ENCODE measurements around the gene APLNR. TPM values are rescaled to one million over a fixed set of nuclear protein-coding genes. Genes with fewer than 3 reads are reported as not detected.

Gene APLNR
- total and polyA plus RNA-seq, 2 donors (not counting 1 experiment from before 2014, with no cell fraction given), result not detected

DNA sequence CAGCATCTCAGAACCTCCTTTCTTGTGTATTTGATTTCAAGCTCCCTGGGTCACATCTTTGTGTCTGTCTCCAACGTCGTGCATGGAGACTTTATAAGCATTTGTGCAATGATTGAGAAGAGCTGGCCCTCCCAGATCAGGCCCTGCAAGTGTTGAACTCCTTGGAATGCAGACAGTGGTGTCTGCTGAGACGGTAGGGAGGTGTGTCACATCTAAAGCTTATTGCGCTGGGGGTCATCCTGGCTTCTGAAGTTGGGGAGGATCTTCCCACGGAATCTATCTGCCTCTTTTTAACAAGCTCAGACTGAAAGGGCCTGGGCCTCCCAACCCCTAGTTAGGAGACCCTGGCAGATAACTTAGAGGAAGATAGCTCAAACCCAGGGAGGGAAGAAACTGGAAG is 6.7 kb downstream of the APLNR start:
- Mint-ChIP-seq H3K4me3 (no peak overlapping the region), H3K9me3 (ENCODE audit: insufficient read depth) (no peaks in the 10 kb centered on the region), H3K27me3 (peaks cover 53% of the 10 kb centered on the region), H3K27ac (no peak overlapping the region), H3K4me1 (no peaks in the 10 kb centered on the region)
- intact Hi-C loops (cut with micrococcal nuclease), result no loop called here
- WGBS (ENCODE audit: insufficient coverage), result 37% methylated on average over 4 of the region's 5 CpGs
- no peak for ATAC-seq (ENCODE audit: low read depth)
- no peak for TF ChIP-seq EZH2 (IDR thresholded peaks at IDR 0.05; ENCODE audit: borderline replicate concordance, insufficient read depth, low read depth, low read length, poor library complexity, severe bottlenecking)
- TF ChIP-seq, protein P1, sequence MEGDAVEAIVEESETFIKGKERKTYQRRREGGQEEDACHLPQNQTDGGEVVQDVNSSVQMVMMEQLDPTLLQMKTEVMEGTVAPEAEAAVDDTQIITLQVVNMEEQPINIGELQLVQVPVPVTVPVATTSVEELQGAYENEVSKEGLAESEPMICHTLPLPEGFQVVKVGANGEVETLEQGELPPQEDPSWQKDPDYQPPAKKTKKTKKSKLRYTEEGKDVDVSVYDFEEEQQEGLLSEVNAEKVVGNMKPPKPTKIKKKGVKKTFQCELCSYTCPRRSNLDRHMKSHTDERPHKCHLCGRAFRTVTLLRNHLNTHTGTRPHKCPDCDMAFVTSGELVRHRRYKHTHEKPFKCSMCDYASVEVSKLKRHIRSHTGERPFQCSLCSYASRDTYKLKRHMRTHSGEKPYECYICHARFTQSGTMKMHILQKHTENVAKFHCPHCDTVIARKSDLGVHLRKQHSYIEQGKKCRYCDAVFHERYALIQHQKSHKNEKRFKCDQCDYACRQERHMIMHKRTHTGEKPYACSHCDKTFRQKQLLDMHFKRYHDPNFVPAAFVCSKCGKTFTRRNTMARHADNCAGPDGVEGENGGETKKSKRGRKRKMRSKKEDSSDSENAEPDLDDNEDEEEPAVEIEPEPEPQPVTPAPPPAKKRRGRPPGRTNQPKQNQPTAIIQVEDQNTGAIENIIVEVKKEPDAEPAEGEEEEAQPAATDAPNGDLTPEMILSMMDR (IDR thresholded peaks at IDR 0.05), result no peak
- Histone ChIP-seq H3K9me3 (ENCODE audit: control extremely low read depth in 1 of 3, control insufficient read depth in 2 of 3, insufficient read depth in 1 of 3, low read length in 2 of 3) (no peaks in the 10 kb centered on the region), H3K4me2 (replicated peaks; ENCODE audit: low read depth, low read length, poor library complexity, severe bottlenecking) (no peak overlapping the region), H3K27ac (ENCODE audit: low read length in 2 of 2) (no peak overlapping the region), H3K9ac (ENCODE audit: low read length) (no peak overlapping the region), H3K4me3 (ENCODE audit: control extremely low read depth in 1 of 5, extremely low read depth in 1 of 5, insufficient read depth in 1 of 5, low read depth in 2 of 5, low read length in 4 of 5) (no peak overlapping the region), H4K20me1 (ENCODE audit: control insufficient read depth, insufficient read depth, low read length, poor library complexity, severe bottlenecking) (no peaks in the 10 kb centered on the region), H3K79me2 (ENCODE audit: control insufficient read depth, insufficient read depth, low read length) (no peaks in the 10 kb centered on the region), H3K4me1 (ENCODE audit: control insufficient read depth in 2 of 2, insufficient read depth in 2 of 2, low read length in 2 of 2) (no peaks in the 10 kb centered on the region), H3K27me3 (replicated peaks in 1 of 4; ENCODE audit: control extremely low read depth in 1 of 4, control insufficient read depth in 3 of 4, insufficient read depth in 4 of 4, low read length in 3 of 4) (peaks cover 0 to 12% (median 8%) of the 10 kb centered on the region in 4 experiments), H3K36me3 (replicated peaks in 1 of 2; ENCODE audit: control extremely low read depth in 1 of 2, control insufficient read depth in 1 of 2, extremely low read depth in 1 of 2, insufficient read depth in 2 of 2, low read length in 1 of 2) (no peaks in the 10 kb centered on the region), H2AFZ (ENCODE audit: insufficient read depth, low read depth, low read length, poor library complexity, severe bottlenecking) (no peak overlapping the region)
- POLR2A ChIA-PET, result no interaction called here
- DNase-seq, result no peak
- CTCF ChIA-PET, result no interaction called here

DNA sequence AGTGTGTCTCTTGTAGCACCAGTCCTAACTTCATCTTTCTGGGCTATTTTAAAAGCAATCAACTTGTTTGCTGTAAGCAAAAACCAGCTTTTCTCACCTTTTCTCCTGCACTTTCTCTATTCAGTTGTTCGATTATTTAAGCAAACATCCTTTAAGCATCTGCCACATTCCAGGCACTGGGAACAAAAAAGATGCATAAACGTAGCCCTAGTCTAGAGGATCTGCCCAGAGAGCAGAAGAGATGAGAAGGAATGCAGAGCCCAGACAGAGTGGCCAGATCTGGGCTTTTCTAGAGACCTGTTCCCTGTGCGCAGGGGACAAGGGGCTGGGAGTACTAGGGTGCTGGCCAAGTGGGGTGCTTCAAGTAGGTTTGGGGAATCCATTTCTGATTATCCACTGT is 8.4 kb downstream of the APLNR start:
- ChIA-PET CTCF (no interaction called here), POLR2A (no interaction called here)
- no peaks in the 10 kb centered on the region for H3K79me2 ChIP-seq (ENCODE audit: control insufficient read depth, insufficient read depth, low read length)
- Mint-ChIP-seq H3K9me3 (ENCODE audit: insufficient read depth) (no peaks in the 10 kb centered on the region), H3K27ac (no peak overlapping the region), H3K4me1 (no peaks in the 10 kb centered on the region), H3K27me3 (peaks cover 38% of the 10 kb centered on the region), H3K4me3 (no peak overlapping the region)
- no peak overlapping the region for H3K4me2 ChIP-seq (replicated peaks; ENCODE audit: low read depth, low read length, poor library complexity, severe bottlenecking)
- no peak overlapping the region for H3K9ac ChIP-seq (ENCODE audit: low read length)
- H2AFZ ChIP-seq (ENCODE audit: insufficient read depth, low read depth, low read length, poor library complexity, severe bottlenecking), result no peak overlapping the region
- ATAC-seq (ENCODE audit: low read depth), result no peak
- H3K36me3 ChIP-seq (replicated peaks in 1 of 2; ENCODE audit: control extremely low read depth in 1 of 2, control insufficient read depth in 1 of 2, extremely low read depth in 1 of 2, insufficient read depth in 2 of 2, low read length in 1 of 2), result no peaks in the 10 kb centered on the region
- 63% methylated on average over 2 of the region's 3 CpGs for WGBS (ENCODE audit: insufficient coverage)
- DNase-seq, result no peak
- H3K27me3 ChIP-seq (replicated peaks in 1 of 4; ENCODE audit: control extremely low read depth in 1 of 4, control insufficient read depth in 3 of 4, insufficient read depth in 4 of 4, low read length in 3 of 4), result peaks cover 0 to 11% (median 6%) of the 10 kb centered on the region in 4 experiments
- H3K27ac ChIP-seq (ENCODE audit: low read length in 2 of 2), result no peak overlapping the region
- no peaks in the 10 kb centered on the region for H3K9me3 ChIP-seq (ENCODE audit: control extremely low read depth in 1 of 3, control insufficient read depth in 2 of 3, insufficient read depth in 1 of 3, low read length in 2 of 3)
- TF ChIP-seq EZH2 (IDR thresholded peaks at IDR 0.05; ENCODE audit: borderline replicate concordance, insufficient read depth, low read depth, low read length, poor library complexity, severe bottlenecking), result no peak
- TF ChIP-seq, protein P1 (IDR thresholded peaks at IDR 0.05), result no peak
- H3K4me1 ChIP-seq (ENCODE audit: control insufficient read depth in 2 of 2, insufficient read depth in 2 of 2, low read length in 2 of 2), result no peaks in the 10 kb centered on the region
- H4K20me1 ChIP-seq (ENCODE audit: control insufficient read depth, insufficient read depth, low read length, poor library complexity, severe bottlenecking), result no peaks in the 10 kb centered on the region
- H3K4me3 ChIP-seq (ENCODE audit: control extremely low read depth in 1 of 5, extremely low read depth in 1 of 5, insufficient read depth in 1 of 5, low read depth in 2 of 5, low read length in 4 of 5), result no peak overlapping the region
- intact Hi-C loops (cut with micrococcal nuclease), result no loop called here
